OCI-LY1 (cell line): ENCODE results near the gene HIPK4.

ENCODE experiments used
- H2AFZ ChIP-seq: fragments of 200-600 bp; sonication (generic), shearing (Covaris generic); 2 replicates; pipeline ENCODE4 v1.6.0; 2014; ENCODE audit warnings: antibody characterized with exemption, mild to moderate bottlenecking, low read length
- H3F3A ChIP-seq: fragments of 200-600 bp; sonication (generic), shearing (Covaris generic); 2 replicates; pipeline ENCODE4 v1.6.0; 2014; ENCODE audit warnings: mild to moderate bottlenecking, antibody characterized with exemption, low read length, moderate library complexity; ENCODE audit not compliant: insufficient read depth
- H3K27ac ChIP-seq: fragments of 200-600 bp; sonication (generic); 2 replicates; pipeline ENCODE4 v1.5.1; 2014; ENCODE audit warnings: low read length, mixed run types, mild to moderate bottlenecking, low read depth; ENCODE audit not compliant: poor library complexity, severe bottlenecking
- H3K27me3 ChIP-seq: fragments of 200-600 bp; sonication (generic); 2 replicates; pipeline ENCODE4 v1.6.0; 2014; ENCODE audit warnings: antibody characterized with exemption, mild to moderate bottlenecking, low read length, moderate library complexity; ENCODE audit not compliant: insufficient read depth
- H3K36me3 ChIP-seq: fragments of 200-600 bp; sonication (generic); 2 replicates; pipeline ENCODE4 v1.6.1; 2014; ENCODE audit warnings: mild to moderate bottlenecking, antibody characterized with exemption, low read length, moderate library complexity, mixed read lengths; ENCODE audit not compliant: insufficient read depth
- H3K4me1 ChIP-seq: fragments of 200-600 bp; sonication (generic); 2 replicates; pipeline ENCODE4 v1.5.1; 2014; ENCODE audit warnings: mild to moderate bottlenecking, low read length, moderate library complexity; ENCODE audit not compliant: insufficient read depth, severe bottlenecking
- H3K4me2 ChIP-seq: fragments of 200-600 bp; sonication (generic), shearing (Covaris generic); 2 replicates; pipeline ENCODE4 v1.6.1; 2014; ENCODE audit warnings: low read length
- H3K4me3 ChIP-seq: fragments of 200-600 bp; sonication (generic); 2 replicates; pipeline ENCODE4 v1.5.1; 2014; ENCODE audit warnings: low read length, low read depth, mild to moderate bottlenecking, mixed read lengths; ENCODE audit not compliant: poor library complexity, severe bottlenecking
- H3K79me2 ChIP-seq: fragments of 200-600 bp; shearing (Covaris generic); 2 replicates; pipeline ENCODE4 v1.6.1; 2016; ENCODE audit warnings: mixed run types, low read length, mixed read lengths; ENCODE audit not compliant: insufficient read depth
- H3K9ac ChIP-seq: fragments of 200-600 bp; sonication (generic), shearing (Covaris generic); 2 replicates; pipeline ENCODE4 v1.6.1; 2014; ENCODE audit warnings: mild to moderate bottlenecking, low read length, mixed read lengths
- H3K9me2 ChIP-seq: fragments of 200-600 bp; sonication (generic), shearing (Covaris generic); 2 replicates; pipeline ENCODE4 v1.6.1; 2014; ENCODE audit warnings: low read depth, mild to moderate bottlenecking, low read length, mixed read lengths
- H3K9me3 ChIP-seq: fragments of 200-600 bp; shearing (Covaris generic); 2 replicates; pipeline ENCODE4 v1.6.1; 2014; ENCODE audit warnings: low read length, mixed read lengths
- H4K20me1 ChIP-seq: fragments of 200-600 bp; sonication (generic), shearing (Covaris generic); 2 replicates; pipeline ENCODE4 v1.6.0; 2016; ENCODE audit warnings: mild to moderate bottlenecking, low read length; ENCODE audit not compliant: insufficient read depth
- EZH2 ChIP-seq: fragments of 200-600 bp; sonication (generic), shearing (Covaris generic); IDR thresholded peaks from 2 replicates; pipeline ENCODE4 v1.8.0; 2017; ENCODE audit warnings: borderline replicate concordance, mixed run types, mild to moderate bottlenecking, antibody characterized with exemption, low read length, moderate library complexity, mixed read lengths
- TF ChIP-seq, protein P1 (sequence below): fragments of 200-600 bp; sonication (generic), shearing (Covaris generic); IDR thresholded peaks from 2 replicates; pipeline ENCODE4 v1.5.1; 2017; ENCODE audit warnings: mild to moderate bottlenecking, antibody characterized with exemption, low read length, moderate library complexity, mixed read lengths

The HIPK4 gene

DNA sequence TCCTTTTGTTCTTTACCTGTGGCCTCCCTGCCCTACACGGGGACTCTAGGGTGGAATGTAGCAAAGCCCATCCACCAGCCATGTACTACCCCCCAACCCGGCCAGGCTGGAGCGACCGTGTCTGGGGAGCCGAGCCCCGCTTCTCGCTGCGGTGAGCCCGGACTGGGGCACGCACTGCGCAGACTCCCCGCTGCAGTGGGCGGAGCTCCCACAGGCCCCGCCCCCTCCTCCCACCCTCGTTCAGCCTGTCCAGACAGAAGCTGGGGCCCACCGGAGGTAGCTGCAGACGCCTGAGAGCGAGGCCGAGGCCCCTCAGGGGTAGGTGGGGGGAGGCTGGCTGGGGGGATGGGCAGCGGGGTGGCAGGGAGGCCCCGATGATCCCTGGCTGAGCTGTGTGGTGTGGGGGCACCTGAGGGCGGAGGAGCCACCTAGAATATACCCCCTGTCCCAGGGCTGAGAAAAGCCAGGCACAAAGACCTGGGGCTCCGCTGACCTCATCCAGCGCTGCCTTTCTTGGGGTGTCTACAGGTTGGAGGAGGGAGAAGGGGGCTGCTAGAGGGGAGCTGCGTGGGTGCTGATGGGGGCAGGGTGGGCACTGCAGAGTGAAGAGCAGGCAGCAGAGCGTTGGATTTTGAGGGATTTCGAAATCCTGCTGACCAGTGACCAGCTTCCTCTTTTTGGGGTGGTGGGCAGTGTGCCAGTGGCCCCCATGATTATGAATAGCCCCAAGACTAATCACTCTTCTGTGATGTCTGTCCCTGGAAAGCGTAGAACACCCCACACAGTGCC, 24.2 kb downstream of the HIPK4 start:
- Histone ChIP-seq H2AFZ (no peak overlapping the region), H3K27ac (no peak overlapping the region), H3K9ac (peak overlapping the region; percentile 43; the same call in 1 of the 2 replicates), H3K9me3 (no peaks in the 10 kb centered on the region), H3K79me2 (no peaks in the 10 kb centered on the region), H3K27me3 (no peaks in the 10 kb centered on the region), H3K4me3 (peak overlapping the region; percentile 53), H3K36me3 (no peaks in the 10 kb centered on the region; the same call in 1 of the 2 replicates), H3K4me2 (peak overlapping the region; percentile 68), H3K4me1 (peaks cover 6% of the 10 kb centered on the region), H3F3A (no peaks in the 10 kb centered on the region), H4K20me1 (no peaks in the 10 kb centered on the region), H3K9me2 (no peaks in the 10 kb centered on the region)
- no peak for TF ChIP-seq EZH2
- TF ChIP-seq, protein P1, sequence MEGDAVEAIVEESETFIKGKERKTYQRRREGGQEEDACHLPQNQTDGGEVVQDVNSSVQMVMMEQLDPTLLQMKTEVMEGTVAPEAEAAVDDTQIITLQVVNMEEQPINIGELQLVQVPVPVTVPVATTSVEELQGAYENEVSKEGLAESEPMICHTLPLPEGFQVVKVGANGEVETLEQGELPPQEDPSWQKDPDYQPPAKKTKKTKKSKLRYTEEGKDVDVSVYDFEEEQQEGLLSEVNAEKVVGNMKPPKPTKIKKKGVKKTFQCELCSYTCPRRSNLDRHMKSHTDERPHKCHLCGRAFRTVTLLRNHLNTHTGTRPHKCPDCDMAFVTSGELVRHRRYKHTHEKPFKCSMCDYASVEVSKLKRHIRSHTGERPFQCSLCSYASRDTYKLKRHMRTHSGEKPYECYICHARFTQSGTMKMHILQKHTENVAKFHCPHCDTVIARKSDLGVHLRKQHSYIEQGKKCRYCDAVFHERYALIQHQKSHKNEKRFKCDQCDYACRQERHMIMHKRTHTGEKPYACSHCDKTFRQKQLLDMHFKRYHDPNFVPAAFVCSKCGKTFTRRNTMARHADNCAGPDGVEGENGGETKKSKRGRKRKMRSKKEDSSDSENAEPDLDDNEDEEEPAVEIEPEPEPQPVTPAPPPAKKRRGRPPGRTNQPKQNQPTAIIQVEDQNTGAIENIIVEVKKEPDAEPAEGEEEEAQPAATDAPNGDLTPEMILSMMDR = no peak

DNA sequence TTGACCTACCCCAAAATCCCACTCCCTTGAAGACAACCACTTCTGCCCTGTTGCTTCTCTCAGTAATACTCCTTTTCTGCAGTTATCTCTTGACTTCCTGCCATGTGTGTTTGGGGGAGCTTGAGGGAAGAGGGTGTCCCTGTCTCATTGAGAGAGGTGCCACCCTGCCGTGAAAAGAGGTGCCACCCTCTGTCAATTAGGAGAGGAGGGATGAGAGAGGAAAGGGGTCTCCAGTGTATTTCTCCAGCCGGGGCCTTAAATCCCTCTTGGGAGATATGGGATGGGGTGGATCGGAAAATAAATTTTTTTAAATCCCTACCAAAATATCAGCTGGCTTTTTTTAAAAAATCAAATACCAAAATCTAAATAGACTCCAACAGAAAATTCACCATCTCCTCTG, 25.0 kb downstream of the HIPK4 start:
- Histone ChIP-seq H3K27me3 (no peaks in the 10 kb centered on the region), H2AFZ (no peak overlapping the region), H3K4me2 (peak overlapping the region; percentile 68), H3F3A (no peaks in the 10 kb centered on the region), H4K20me1 (no peaks in the 10 kb centered on the region), H3K9me2 (no peaks in the 10 kb centered on the region), H3K9ac (peak overlapping the region; percentile 43; the same call in 1 of the 2 replicates), H3K4me3 (peak overlapping the region; percentile 53), H3K9me3 (no peaks in the 10 kb centered on the region), H3K4me1 (peaks cover 6% of the 10 kb centered on the region), H3K79me2 (no peaks in the 10 kb centered on the region), H3K36me3 (no peaks in the 10 kb centered on the region; the same call in 1 of the 2 replicates), H3K27ac (no peak overlapping the region)
- no peak for TF ChIP-seq EZH2
- TF ChIP-seq, protein P1 = no peak

DNA sequence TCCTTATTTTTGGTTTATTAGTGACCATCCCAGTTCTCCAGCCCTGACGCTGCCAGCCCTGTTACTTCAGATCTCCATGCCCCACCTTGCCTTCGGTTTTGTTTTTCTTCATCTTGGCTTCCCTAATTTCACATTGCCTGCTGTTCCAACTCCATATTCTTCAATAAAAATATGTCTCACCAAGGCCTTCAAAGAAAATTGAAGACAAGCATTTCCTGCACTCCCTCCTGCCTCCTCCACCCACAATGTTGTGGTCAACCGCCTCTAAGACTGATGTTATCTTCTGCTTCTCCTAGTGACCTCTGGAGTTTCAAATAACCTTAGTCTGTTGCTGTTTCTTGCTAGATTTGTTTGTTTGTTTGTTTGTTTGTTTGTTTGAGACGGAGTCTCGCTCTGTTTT, 26.9 kb downstream of the HIPK4 start:
- Histone ChIP-seq H3K36me3 (no peaks in the 10 kb centered on the region; the same call in 1 of the 2 replicates), H2AFZ (no peak overlapping the region), H3K4me1 (peaks cover 13% of the 10 kb centered on the region), H3K9ac (no peak overlapping the region), H3K27ac (no peak overlapping the region), H3K27me3 (no peaks in the 10 kb centered on the region), H4K20me1 (no peaks in the 10 kb centered on the region), H3K9me2 (no peaks in the 10 kb centered on the region), H3F3A (no peaks in the 10 kb centered on the region), H3K4me2 (no peak overlapping the region), H3K4me3 (no peak overlapping the region), H3K9me3 (no peaks in the 10 kb centered on the region), H3K79me2 (no peaks in the 10 kb centered on the region)
- TF ChIP-seq EZH2 = no peak
- TF ChIP-seq, protein P1 = no peak
